GM12891 (cell line): Measurements from ENCODE around the gene CHKB.

Experiments
- DNase-seq: peaks from one replicate; pipeline ENCODE4 v3.0.0; 2011; ENCODE audit warnings: low spot score; ENCODE audit not compliant: insufficient read length
- FAIRE-seq: peaks from 2 replicates; lab custom pipeline; 2011; peaks lifted over from hg19 to GRCh38; lab: Jason Lieb, UNC
- PAX5 ChIP-seq: IDR thresholded peaks from 2 replicates; pipeline ENCODE4 v1.6.1; 2011; ENCODE audit warnings: low read length, moderate library complexity, mild to moderate bottlenecking; ENCODE audit not compliant: insufficient read depth, severe bottlenecking
- POLR2A ChIP-seq: IDR thresholded peaks from 2 replicates; pipeline ENCODE4 v1.6.1; 2011; ENCODE audit warnings: low read depth, low read length, control low read depth
- POLR2AphosphoS5 ChIP-seq: IDR thresholded peaks from 2 replicates; pipeline ENCODE4 v1.6.1; 2011; ENCODE audit warnings: low read depth, low read length, control low read depth
- POU2F2 ChIP-seq: IDR thresholded peaks from 2 replicates; pipeline ENCODE4 v1.6.1; 2011; ENCODE audit warnings: low read depth, mild to moderate bottlenecking, control low read depth, low read length, moderate library complexity
- SPI1 ChIP-seq: IDR thresholded peaks from 2 replicates; pipeline ENCODE4 v1.6.1; 2011; ENCODE audit warnings: low read depth, low read length, control low read depth
- TAF1 ChIP-seq: IDR thresholded peaks from 2 replicates; pipeline ENCODE4 v1.6.1; 2011; ENCODE audit warnings: low read depth, low read length, control low read depth

The CHKB gene

GRCh38 chr22:50606165-50606945, 23.7 kb upstream of the CHKB start:
- no peak for TF ChIP-seq POU2F2
- TF ChIP-seq POLR2AphosphoS5 = no peak
- no peak for TF ChIP-seq SPI1
- no peak for TF ChIP-seq TAF1
- no peak for TF ChIP-seq PAX5
- no peak for TF ChIP-seq POLR2A
- FAIRE-seq (no peak), DNase-seq (no peak)

GRCh38 chr22:50605613-50606074, 23.0 kb upstream of the CHKB start:
- TF ChIP-seq POLR2AphosphoS5 = no peak
- TF ChIP-seq POU2F2 = no peak
- TF ChIP-seq SPI1 = no peak
- TF ChIP-seq PAX5 = no peak
- TF ChIP-seq TAF1 = no peak
- no peak for TF ChIP-seq POLR2A
- no peak for FAIRE-seq
- no peak for DNase-seq

- no peak for DNase-seq
- TF ChIP-seq SPI1 (no peak), POU2F2 (no peak), PAX5 (no peak), POLR2A (no peak), POLR2AphosphoS5 (no peak)
- no peak for FAIRE-seq
Observed at GRCh38 chr22:50605002-50605612, 22.5 kb upstream of the CHKB start.

- no peak for DNase-seq
- FAIRE-seq = no peak
- no peak for TF ChIP-seq TAF1
- no peak for TF ChIP-seq SPI1
Observed at GRCh38 chr22:50604256-50605001, 21.8 kb upstream of the CHKB start.

GRCh38 chr22:50603511-50604255, 21.0 kb upstream of the CHKB start:
- no peak for FAIRE-seq
- no peak for DNase-seq
- TF ChIP-seq TAF1 (no peak), POLR2A (no peak), PAX5 (no peak), POU2F2 (no peak), POLR2AphosphoS5 (no peak), SPI1 (no peak)

GRCh38 chr22:50602338-50602700, 19.7 kb upstream of the CHKB start:
- DNase-seq = no peak
- TF ChIP-seq TAF1 = no peak
- no peak for TF ChIP-seq POLR2A
- TF ChIP-seq POU2F2 = no peak
- no peak for TF ChIP-seq POLR2AphosphoS5
- no peak for TF ChIP-seq PAX5
- TF ChIP-seq SPI1 = no peak
- no peak for FAIRE-seq

GRCh38 chr22:50601669-50602337, 19.2 kb upstream of the CHKB start:
- no peak for TF ChIP-seq TAF1
- no peak for TF ChIP-seq POLR2AphosphoS5
- no peak for TF ChIP-seq PAX5
- TF ChIP-seq POU2F2 = no peak
- TF ChIP-seq POLR2A = no peak
- no peak for TF ChIP-seq SPI1
- FAIRE-seq (no peak), DNase-seq (no peak)

- FAIRE-seq = no peak
- TF ChIP-seq SPI1 (no peak), TAF1 (no peak), POLR2AphosphoS5 (no peak), POU2F2 (no peak)
- no peak for DNase-seq
Observed at GRCh38 chr22:50600967-50601668, 18.5 kb upstream of the CHKB start.

- TF ChIP-seq SPI1 (no peak), POLR2A (no peak), POU2F2 (no peak), POLR2AphosphoS5 (no peak)
- peak; percentile 52 for DNase-seq
- no peak for FAIRE-seq
Observed at GRCh38 chr22:50600538-50600937, 17.9 kb upstream of the CHKB start, which contains the start of gene MAPK8IP2. MAPK8IP2 (plus strand) TSS chr22:50600793; CDS start chr22:50600819, 26 bp downstream.
